Activated CD8-positive, alpha-beta T cell treated with anti-CD3 and anti-CD28 coated beads for 36 hours (primary cell): ENCODE data around the gene DTNBP1. TPM values are rescaled to one million over a fixed set of nuclear protein-coding genes. Genes with fewer than 3 reads are reported as not detected.

ENCODE experiments used
- ATAC-seq: fragments of 200-7000 bp; cut with Tn5 transposase; one replicate; pipeline ENCODE4 v1.10.0; 2021; ENCODE audit warnings: mild to moderate bottlenecking, moderate library complexity
- CTCF ChIA-PET: fragments of 350-600 bp; sonication (Branson Sonifier 250); formaldehyde crosslinking; loops from one replicate; lab custom pipeline; 2021; ENCODE audit warnings: antibody characterized with exemption; lab: Charles Lee
- POLR2A ChIA-PET: fragments of 350-600 bp; sonication (Branson Sonifier 250); formaldehyde crosslinking; loops from one replicate; lab custom pipeline; 2021; ENCODE audit warnings: antibody characterized with exemption; lab: Charles Lee
- DNase-seq: peaks from one replicate; pipeline ENCODE4 v3.0.0-alpha.2; 2020
- H3K27ac Mint-ChIP-seq: one replicate; pipeline ENCODE4 v1.8.0; 2021; ENCODE audit warnings: mild to moderate bottlenecking, mixed read lengths
- H3K27me3 Mint-ChIP-seq: one replicate; pipeline ENCODE4 v1.8.0; 2021; ENCODE audit warnings: mixed read lengths
- H3K36me3 Mint-ChIP-seq: one replicate; pipeline ENCODE4 v1.8.0; 2021; ENCODE audit warnings: low read depth, mixed read lengths
- H3K4me1 Mint-ChIP-seq: one replicate; pipeline ENCODE4 v1.8.0; 2021; ENCODE audit warnings: low read depth, mixed read lengths
- H3K4me3 Mint-ChIP-seq: one replicate; pipeline ENCODE4 v1.8.0; 2021; ENCODE audit warnings: mild to moderate bottlenecking, moderate library complexity, mixed read lengths
- H3K9me3 Mint-ChIP-seq: one replicate; pipeline ENCODE4 v1.8.0; 2021; ENCODE audit warnings: mixed read lengths
- CTCF ChIP-seq: fragments of 200-600 bp; IDR thresholded peaks from one replicate; pipeline ENCODE4 v1.8.0; 2022; ENCODE audit warnings: antibody characterized with exemption, mild to moderate bottlenecking
- intact Hi-C: fragments of 100-400 bp; cut with micrococcal nuclease; formaldehyde crosslinking; loops from one replicate; pipeline ENCODE4 v1.10.0; 2022
- total RNA-seq, 2 experiments: library from RNA; stranded (reverse); gene quantifications; one replicate each; pipeline ENCODE4 v1.2.3, GENCODE V29; 2021

Gene DTNBP1
- total RNA-seq, 2 experiments from 2014 or later: 12.6 to 14.6 TPM

- CTCF ChIA-PET: interaction anchor here (1.0 to 1.1 kb wide), 2 partner anchors 11 to 57 kb away, joined by 3 read pairs; no protein-coding TSS in a partner anchor
- POLR2A ChIA-PET: no interaction called here
- Mint-ChIP-seq H3K4me1 (peaks cover 2% of the 10 kb centered on the region), H3K36me3 (peaks cover 13% of the 10 kb centered on the region), H3K4me3 (no peak overlapping the region), H3K27me3 (no peaks in the 10 kb centered on the region), H3K9me3 (no peaks in the 10 kb centered on the region), H3K27ac (no peak overlapping the region)
- intact Hi-C loops: no loop called here
- no peak for TF ChIP-seq CTCF
- DNase-seq: no peak
- no peak for ATAC-seq
Measured at GRCh38 chr6:15607603-15608002, 55.2 kb downstream of the DTNBP1 start.

- no peak for ATAC-seq
- CTCF ChIA-PET: interaction anchor here (1.1 to 1.4 kb wide), 2 partner anchors 17 to 21 kb away, joined by 3 read pairs; no protein-coding TSS in a partner anchor
- H3K4me3 Mint-ChIP-seq: no peak overlapping the region
Measured at GRCh38 chr6:15606347-15606746, 56.5 kb downstream of the DTNBP1 start.

GRCh38 chr6:15604843-15605242, 58.0 kb downstream of the DTNBP1 start:
- intact Hi-C loops: no loop called here
- no peaks in the 10 kb centered on the region for H3K27me3 Mint-ChIP-seq
- ATAC-seq: no peak
- peaks cover 10% of the 10 kb centered on the region for H3K4me1 Mint-ChIP-seq
- CTCF ChIA-PET: interaction anchor here (3.5 kb wide), 1 partner anchor 19 kb away, joined by 19 read pairs; no protein-coding TSS in a partner anchor
- H3K4me3 Mint-ChIP-seq: no peak overlapping the region
- TF ChIP-seq CTCF: no peak
- no peak overlapping the region for H3K27ac Mint-ChIP-seq
- peaks cover 18% of the 10 kb centered on the region for H3K36me3 Mint-ChIP-seq
- POLR2A ChIA-PET: no interaction called here
- no peak for DNase-seq
- no peaks in the 10 kb centered on the region for H3K9me3 Mint-ChIP-seq

More at GRCh38 chr6:15606347-15606746, 56.5 kb downstream of the DTNBP1 start:
- peaks cover 3% of the 10 kb centered on the region for H3K4me1 Mint-ChIP-seq
- H3K27me3 Mint-ChIP-seq: no peaks in the 10 kb centered on the region
- no peak for DNase-seq
- H3K27ac Mint-ChIP-seq: no peak overlapping the region
- intact Hi-C loops: no loop called here
- POLR2A ChIA-PET: no interaction called here
- no peaks in the 10 kb centered on the region for H3K9me3 Mint-ChIP-seq
- H3K36me3 Mint-ChIP-seq: peaks cover 13% of the 10 kb centered on the region
- TF ChIP-seq CTCF: no peak

- DNase-seq (peak; percentile 32), ATAC-seq (peak; percentile 20)
- peaks cover 12% of the 10 kb centered on the region for H3K4me1 Mint-ChIP-seq
- H3K27me3 Mint-ChIP-seq: no peaks in the 10 kb centered on the region
- no peak overlapping the region for H3K27ac Mint-ChIP-seq
- intact Hi-C loops: no loop called here
- H3K36me3 Mint-ChIP-seq: peaks cover 16% of the 10 kb centered on the region
- no peak overlapping the region for H3K4me3 Mint-ChIP-seq
- ChIA-PET CTCF (interaction anchor here (1.0 to 3.5 kb wide), 3 partner anchors 10 to 22 kb away, joined by 3 to 19 read pairs (median 4); no protein-coding TSS in a partner anchor), POLR2A (no interaction called here)
- H3K9me3 Mint-ChIP-seq: no peaks in the 10 kb centered on the region
- TF ChIP-seq CTCF: no peak
Measured at GRCh38 chr6:15602154-15602553, 60.7 kb downstream of the DTNBP1 start.

GRCh38 chr6:15598273-15598798, 64.5 kb downstream of the DTNBP1 start:
- POLR2A ChIA-PET: no interaction called here
- CTCF ChIA-PET: no interaction called here
- TF ChIP-seq CTCF: no peak
- Mint-ChIP-seq H3K36me3 (peaks cover 13% of the 10 kb centered on the region), H3K9me3 (no peaks in the 10 kb centered on the region), H3K27me3 (no peaks in the 10 kb centered on the region), H3K4me3 (no peak overlapping the region), H3K4me1 (peaks cover 28% of the 10 kb centered on the region), H3K27ac (no peak overlapping the region)
- no peak for ATAC-seq
- no peak for DNase-seq
- intact Hi-C loops: no loop called here
